ENCODE measurements around the gene CAPN11.
"Not testable (repeated sequence)": the region's sequence is repeated elsewhere in the genome, so short reads cannot be mapped to it uniquely, and the experiment has no call there.

Gene CAPN11

GRCh38 chr6:44179072-44179536 lies 20.5 kb downstream of the CAPN11 start:
- in situ Hi-C loops (cut with MboI; ENCODE audit: low sequenced_read_pairs) = no loop called here

- in situ Hi-C loops (cut with MboI; ENCODE audit: low sequenced_read_pairs) = no loop called here
Observed at GRCh38 chr6:44179648-44180047, 21.0 kb downstream of the CAPN11 start.

- in situ Hi-C loops (cut with MboI; ENCODE audit: low sequenced_read_pairs) = no loop called here
Observed at GRCh38 chr6:44180406-44180805, 21.8 kb downstream of the CAPN11 start.

- in situ Hi-C loops (cut with MboI; ENCODE audit: low sequenced_read_pairs) = no loop called here
Observed at GRCh38 chr6:44180886-44181285, 22.3 kb downstream of the CAPN11 start.

- in situ Hi-C loops (cut with MboI; ENCODE audit: low sequenced_read_pairs) = not testable (repeated sequence)
Observed at GRCh38 chr6:44181784-44182183, 23.2 kb downstream of the CAPN11 start.

GRCh38 chr6:44182911-44183390 lies 24.3 kb downstream of the CAPN11 start:
- in situ Hi-C loops (cut with MboI; ENCODE audit: low sequenced_read_pairs) = no loop called here

- in situ Hi-C loops (cut with MboI; ENCODE audit: low sequenced_read_pairs) = no loop called here
Observed at GRCh38 chr6:44183783-44184182, 25.2 kb downstream of the CAPN11 start.

GRCh38 chr6:44185356-44185755 lies 26.7 kb downstream of the CAPN11 start:
- in situ Hi-C loops (cut with MboI; ENCODE audit: low sequenced_read_pairs) = not testable (repeated sequence)

- in situ Hi-C loops (cut with MboI; ENCODE audit: low sequenced_read_pairs) = no loop called here
Observed at GRCh38 chr6:44185953-44186634, 27.5 kb downstream of the CAPN11 start.

- in situ Hi-C loops (cut with MboI; ENCODE audit: low sequenced_read_pairs) = no loop called here
Observed at GRCh38 chr6:44186635-44187025, 28.0 kb downstream of the CAPN11 start.

- in situ Hi-C loops (cut with MboI; ENCODE audit: low sequenced_read_pairs) = no loop called here
Observed at GRCh38 chr6:44188819-44189218, 30.2 kb downstream of the CAPN11 start.

GRCh38 chr6:44189257-44189656 lies 30.6 kb downstream of the CAPN11 start:
- in situ Hi-C loops (cut with MboI; ENCODE audit: low sequenced_read_pairs) = no loop called here

- in situ Hi-C loops (cut with MboI; ENCODE audit: low sequenced_read_pairs) = no loop called here
Observed at GRCh38 chr6:44190715-44191114, 32.1 kb downstream of the CAPN11 start.

GRCh38 chr6:44192428-44193041 lies 33.9 kb downstream of the CAPN11 start:
- in situ Hi-C loops (cut with MboI; ENCODE audit: low sequenced_read_pairs) = no loop called here

- in situ Hi-C loops (cut with MboI; ENCODE audit: low sequenced_read_pairs) = no loop called here
Observed at GRCh38 chr6:44193307-44193910, 34.8 kb downstream of the CAPN11 start.

- in situ Hi-C loops (cut with MboI; ENCODE audit: low sequenced_read_pairs) = no loop called here
Observed at GRCh38 chr6:44194326-44194725, 35.7 kb downstream of the CAPN11 start.

- in situ Hi-C loops (cut with MboI; ENCODE audit: low sequenced_read_pairs) = not testable (repeated sequence)
Observed at GRCh38 chr6:44196351-44196750, 37.7 kb downstream of the CAPN11 start.

GRCh38 chr6:44198684-44199083 lies 40.1 kb downstream of the CAPN11 start:
- in situ Hi-C loops (cut with MboI; ENCODE audit: low sequenced_read_pairs) = no loop called here

- in situ Hi-C loops (cut with MboI; ENCODE audit: low sequenced_read_pairs) = no loop called here
Observed at GRCh38 chr6:44199883-44200282, 41.3 kb downstream of the CAPN11 start.

- in situ Hi-C loops (cut with MboI; ENCODE audit: low sequenced_read_pairs) = no loop called here
Observed at GRCh38 chr6:44201200-44201599, 42.6 kb downstream of the CAPN11 start.

- in situ Hi-C loops (cut with MboI; ENCODE audit: low sequenced_read_pairs) = no loop called here
Observed at GRCh38 chr6:44201638-44202303, 43.2 kb downstream of the CAPN11 start.
